Endothelial cell of umbilical vein (primary cell): ENCODE results near the gene MYO1H. TPM values are rescaled to one million over a fixed set of nuclear protein-coding genes. Genes with fewer than 3 reads are reported as not detected.
"Not testable (repeated sequence)": the region's sequence is repeated elsewhere in the genome, so short reads cannot be mapped to it uniquely, and the experiment has no call there.

ENCODE experiments used
- BruUV-seq: library from RNA; stranded (reverse); fragments of 400-500 nt; replicated peaks from 2 replicates; lab custom pipeline; 2021; lab: Mats Ljungman, UMichigan
- CTCF ChIA-PET: fragments of 300-600, 350-600 bp; sonication (Branson Sonifier 250); formaldehyde crosslinking; loops from one replicate; lab custom pipeline; 2021; ENCODE audit warnings: antibody characterized with exemption, inconsistent platforms; lab: Charles Lee
- POLR2A ChIA-PET: fragments of 300-600, 350-600 bp; sonication (Branson Sonifier 250); formaldehyde crosslinking; loops from one replicate; lab custom pipeline; 2021; ENCODE audit warnings: antibody characterized with exemption, inconsistent platforms; lab: Charles Lee
- DNase-seq: peaks from one replicate; pipeline ENCODE4 v3.0.0-alpha.2; 2011; ENCODE audit warnings: low read depth, low spot score
- FAIRE-seq: peaks from 2 replicates; lab custom pipeline; 2011; peaks lifted over from hg19 to GRCh38; lab: Jason Lieb, UNC
- H2AFZ ChIP-seq: 2 replicates; pipeline ENCODE4 v1.6.0; 2012; ENCODE audit warnings: low read depth, low read length, control low read depth, inconsistent platforms
- H3K27ac ChIP-seq: 2 replicates; pipeline ENCODE4 v1.5.1; 2011; ENCODE audit warnings: low read depth, mild to moderate bottlenecking, control low read depth, low read length, moderate library complexity; ENCODE audit not compliant: insufficient read depth
- H3K27me3 ChIP-seq, 2 experiments: 2 replicates each; pipeline versions ENCODE4 v1.6.0 to v1.6.1; 2011; ENCODE audit warnings: low read length in 2 of 2, mixed read lengths in 1 of 2; ENCODE audit not compliant: control insufficient read depth in 2 of 2, insufficient read depth in 2 of 2
- H3K36me3 ChIP-seq, 2 experiments: 2 replicates in 1 of 2; 3 replicates in 1 of 2; pipeline ENCODE4 v1.5.1; 2011; ENCODE audit warnings: low read length in 2 of 2, mild to moderate bottlenecking in 1 of 2, moderate library complexity in 1 of 2; ENCODE audit not compliant: control insufficient read depth in 2 of 2, insufficient read depth in 2 of 2; ENCODE audit errors: extremely low read depth in 1 of 2
- H3K4me1 ChIP-seq: 3 replicates; pipeline ENCODE4 v1.5.1; 2011; ENCODE audit warnings: mild to moderate bottlenecking, low read length; ENCODE audit not compliant: control insufficient read depth, insufficient read depth; ENCODE audit errors: extremely low read depth
- H3K4me2 ChIP-seq: 2 replicates; pipeline ENCODE4 v1.6.1; 2011; ENCODE audit warnings: low read length, control low read depth, mixed read lengths; ENCODE audit not compliant: insufficient read depth
- H3K4me3 ChIP-seq, 3 experiments: fragments of 200-600 bp in 1 of 3; sonication (generic), shearing (Covaris generic) in 1 of 3; replicated peaks in 1 of 3; 2 replicates each; pipeline ENCODE4 v1.5.1; 2011 to 2016; ENCODE audit warnings: control low read depth in 3 of 3, low read length in 3 of 3, mild to moderate bottlenecking in 2 of 3, inconsistent platforms in 1 of 3, low read depth in 1 of 3, moderate library complexity in 1 of 3; ENCODE audit not compliant: insufficient read depth in 1 of 3
- H3K79me2 ChIP-seq: 2 replicates; pipeline ENCODE4 v1.6.0; 2012; ENCODE audit warnings: low read length, inconsistent platforms; ENCODE audit not compliant: control insufficient read depth, insufficient read depth
- H3K9ac ChIP-seq: replicated peaks from 2 replicates; pipeline ENCODE3; 2011; ENCODE audit warnings: low read length, control low read depth; ENCODE audit not compliant: insufficient read depth; ENCODE audit errors: extremely low read depth
- H3K9me1 ChIP-seq: replicated peaks from 3 replicates; pipeline ENCODE4 v1.6.0; 2011; ENCODE audit warnings: mild to moderate bottlenecking, low read length; ENCODE audit not compliant: control insufficient read depth, insufficient read depth; ENCODE audit errors: extremely low read depth
- H3K9me3 ChIP-seq: replicated peaks from 2 replicates; pipeline ENCODE4 v1.5.1; 2012; ENCODE audit warnings: low read length, inconsistent platforms; ENCODE audit not compliant: control insufficient read depth, insufficient read depth
- H4K20me1 ChIP-seq: replicated peaks from 2 replicates; pipeline ENCODE3; 2011; ENCODE audit warnings: mild to moderate bottlenecking, low read length; ENCODE audit not compliant: control insufficient read depth, insufficient read depth; ENCODE audit errors: extremely low read depth
- EZH2 ChIP-seq: IDR thresholded peaks from 2 replicates; pipeline ENCODE4 v1.6.1; 2012; ENCODE audit warnings: borderline replicate concordance, low read depth, mild to moderate bottlenecking, moderate library complexity, low read length, inconsistent platforms; ENCODE audit not compliant: severe bottlenecking
- FOS ChIP-seq: IDR thresholded peaks from 2 replicates; pipeline ENCODE4 v1.6.1; 2011; ENCODE audit warnings: mild to moderate bottlenecking, low read length, moderate library complexity, borderline replicate concordance; ENCODE audit not compliant: insufficient read depth
- GATA2 ChIP-seq: IDR thresholded peaks from 2 replicates; pipeline ENCODE4 v1.7.0; 2011; ENCODE audit warnings: low read depth, mild to moderate bottlenecking, moderate library complexity, mixed read lengths, low read length; ENCODE audit not compliant: insufficient read length, insufficient read depth
- JUN ChIP-seq: IDR thresholded peaks from 2 replicates; pipeline ENCODE4 v1.6.1; 2011; ENCODE audit warnings: borderline replicate concordance, low read depth; ENCODE audit not compliant: insufficient read length, insufficient read depth
- MYC ChIP-seq: IDR thresholded peaks from one replicate; pipeline ENCODE4 v1.6.1; 2011; ENCODE audit warnings: mild to moderate bottlenecking, low read depth, low read length
- POLR2A ChIP-seq: IDR thresholded peaks from 2 replicates; pipeline ENCODE4 v1.6.1; 2012; ENCODE audit warnings: low read depth, mild to moderate bottlenecking, control low read depth, low read length
- POLR2AphosphoS5 ChIP-seq: IDR thresholded peaks from 2 replicates; pipeline ENCODE4 v1.6.1; 2012; ENCODE audit warnings: low read depth, mild to moderate bottlenecking, control low read depth, low read length, moderate library complexity; ENCODE audit not compliant: insufficient read depth
- dilution Hi-C: fragments of 300-500 bp; cut with MboI; formaldehyde crosslinking; loops from one replicate; pipeline ENCODE4 v1.15.0; 2019; ENCODE audit warnings: low sequenced_read_pairs; ENCODE audit not compliant: extremely low pct_ligation_motif_present
- intact Hi-C: fragments of 100-400 bp; cut with micrococcal nuclease; formaldehyde crosslinking; loops from one replicate; pipeline ENCODE4 v1.10.0; 2022
- polyA plus RNA-seq, 4 experiments: library from polyadenylated mRNA; depleted of rRNA in 3 of 4; stranded (reverse) in 3 of 4; unstranded in 1 of 4; fragments of >200 nt; gene quantifications; 2 replicates each; pipeline versions ENCODE4 v1.2.1 to v1.2.3, GENCODE V29; 2011 to 2012; ENCODE audit warnings: missing spikeins in 1 of 4
- total RNA-seq: library from RNA; stranded (reverse); gene quantifications from 2 replicates; pipeline ENCODE4 v1.2.3, GENCODE V29; 2021
- TF ChIP-seq, protein P1 (sequence below): IDR thresholded peaks from 2 replicates; pipeline ENCODE4 v1.6.1; 2011; ENCODE audit not compliant: insufficient read depth, insufficient read length
- TF ChIP-seq, protein P2 (sequence below), 2 donors: IDR thresholded peaks; 1 replicate in 1 of 2; 2 replicates in 1 of 2; pipeline ENCODE4 v1.5.1; 2011; ENCODE audit warnings: low read length in 2 of 2, mild to moderate bottlenecking in 2 of 2, moderate library complexity in 2 of 2, control low read depth in 1 of 2, inconsistent platforms in 1 of 2, low read depth in 1 of 2; ENCODE audit not compliant: insufficient read depth in 1 of 2; ENCODE audit errors: extremely low read depth in 1 of 2

MYO1H gene
- total and polyA plus RNA-seq, 2 donors (not counting 3 experiments of a cell fraction or from before 2014, with no cell fraction given): not detected

- BruUV-seq: no TSS peak
- Histone ChIP-seq H2AFZ (no peak overlapping the region), H3K9me1 (no peaks in the 10 kb centered on the region), H4K20me1 (peaks cover 3% of the 10 kb centered on the region), H3K27me3 (no peaks in the 10 kb centered on the region), H3K4me1 (peaks cover 20% of the 10 kb centered on the region), H3K4me2 (no peak overlapping the region), H3K36me3 (peaks cover 3 to 11% of the 10 kb centered on the region in 2 experiments), H3K9ac (no peak overlapping the region), H3K9me3 (no peaks in the 10 kb centered on the region), H3K79me2 (peaks cover 91% of the 10 kb centered on the region), H3K4me3 (no peak overlapping the region), H3K27ac (no peak overlapping the region)
- ChIA-PET POLR2A (no interaction called here), CTCF (interaction anchor here (0.7 to 10.1 kb wide), 5 partner anchors 8 to 45 kb away, joined by 3 to 91 read pairs (median 9); no protein-coding TSS in a partner anchor)
- TF ChIP-seq EZH2 (no peak), GATA2 (no peak), JUN (no peak), POLR2AphosphoS5 (no peak), POLR2A (no peak), FOS (no peak), MYC (no peak)
- TF ChIP-seq, protein P1, sequence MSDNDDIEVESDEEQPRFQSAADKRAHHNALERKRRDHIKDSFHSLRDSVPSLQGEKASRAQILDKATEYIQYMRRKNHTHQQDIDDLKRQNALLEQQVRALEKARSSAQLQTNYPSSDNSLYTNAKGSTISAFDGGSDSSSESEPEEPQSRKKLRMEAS: no peak
- TF ChIP-seq, protein P2, sequence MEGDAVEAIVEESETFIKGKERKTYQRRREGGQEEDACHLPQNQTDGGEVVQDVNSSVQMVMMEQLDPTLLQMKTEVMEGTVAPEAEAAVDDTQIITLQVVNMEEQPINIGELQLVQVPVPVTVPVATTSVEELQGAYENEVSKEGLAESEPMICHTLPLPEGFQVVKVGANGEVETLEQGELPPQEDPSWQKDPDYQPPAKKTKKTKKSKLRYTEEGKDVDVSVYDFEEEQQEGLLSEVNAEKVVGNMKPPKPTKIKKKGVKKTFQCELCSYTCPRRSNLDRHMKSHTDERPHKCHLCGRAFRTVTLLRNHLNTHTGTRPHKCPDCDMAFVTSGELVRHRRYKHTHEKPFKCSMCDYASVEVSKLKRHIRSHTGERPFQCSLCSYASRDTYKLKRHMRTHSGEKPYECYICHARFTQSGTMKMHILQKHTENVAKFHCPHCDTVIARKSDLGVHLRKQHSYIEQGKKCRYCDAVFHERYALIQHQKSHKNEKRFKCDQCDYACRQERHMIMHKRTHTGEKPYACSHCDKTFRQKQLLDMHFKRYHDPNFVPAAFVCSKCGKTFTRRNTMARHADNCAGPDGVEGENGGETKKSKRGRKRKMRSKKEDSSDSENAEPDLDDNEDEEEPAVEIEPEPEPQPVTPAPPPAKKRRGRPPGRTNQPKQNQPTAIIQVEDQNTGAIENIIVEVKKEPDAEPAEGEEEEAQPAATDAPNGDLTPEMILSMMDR (IDR thresholded peaks at IDR 0.05; ENCODE audit: extremely low read depth in 1 of 2, insufficient read depth in 1 of 2, low read depth in 1 of 2, low read length in 2 of 2): no peak
- FAIRE-seq (no peak), DNase-seq (no peak)
- intact Hi-C loops (no loop called here), dilution Hi-C loops (no loop called here)
Observed at GRCh38 chr12:109473006-109473405, 125.3 kb downstream of the MYO1H start.

- H3K9me1 ChIP-seq, dilution Hi-C loops, POLR2A ChIA-PET, H3K27me3 ChIP-seq, H3K4me3 ChIP-seq, H4K20me1 ChIP-seq, DNase-seq, H3K27ac ChIP-seq, H3K4me2 ChIP-seq, H3K9ac ChIP-seq, intact Hi-C loops, H3K9me3 ChIP-seq, H2AFZ ChIP-seq, BruUV-seq, FAIRE-seq: not testable (repeated sequence)
- H3K36me3 ChIP-seq: peaks cover 2 to 11% of the 10 kb centered on the region in 2 experiments
- CTCF ChIA-PET: interaction anchor here (0.7 to 10.1 kb wide), 5 partner anchors 7 to 46 kb away, joined by 3 to 91 read pairs (median 9); no protein-coding TSS in a partner anchor
- H3K79me2 ChIP-seq: peaks cover 91% of the 10 kb centered on the region
- H3K4me1 ChIP-seq: peaks cover 21% of the 10 kb centered on the region
Observed at GRCh38 chr12:109473526-109474270, 126.0 kb downstream of the MYO1H start.
